ENCODE measurements around the gene PANK1. TPM values are rescaled to one million over a fixed set of nuclear protein-coding genes. Genes with fewer than 3 reads are reported as not detected.

Gene PANK1
- total RNA-seq, 1 experiment from 2014 or later: 33.2 TPM

- Mint-ChIP-seq H3K4me1 (peaks cover 41 to 46% of the 10 kb centered on the region in 2 experiments), H3K27ac (no peak overlapping the region; a peak in 2 of 7 replicates), H3K4me3 (peak overlapping the region; percentile 65 to 79), H3K36me3 (ENCODE audit: insufficient read depth in 1 of 3, low read depth in 3 of 3) (no peaks in the 10 kb centered on the region), H3K9me3 (no peaks in the 10 kb centered on the region), H3K27me3 (ENCODE audit: low read depth) (peaks cover 31% of the 10 kb centered on the region)
- H3K4ac ChIP-seq (ENCODE audit: low read depth, low read length): no peak overlapping the region
- H3T11ph ChIP-seq (ENCODE audit: low read length): no peak overlapping the region
- no peak overlapping the region for H2BK5ac ChIP-seq (ENCODE audit: insufficient read length, low read length)
- H3K27ac ChIP-seq (ENCODE audit: insufficient read length, low read depth, low read length): no peak overlapping the region
- H2BK15ac ChIP-seq (ENCODE audit: low read depth, low read length): no peak overlapping the region
- H2BK12ac ChIP-seq (ENCODE audit: insufficient read length, low read depth, low read length): no peak overlapping the region
- peaks cover 13% of the 10 kb centered on the region for H3K23me2 ChIP-seq (ENCODE audit: insufficient read length, low read depth, low read length, poor library complexity, severe bottlenecking)
- H3K9me3 ChIP-seq (ENCODE audit: control insufficient read depth, low read depth, low read length): no peaks in the 10 kb centered on the region
- no peaks in the 10 kb centered on the region for H4K20me1 ChIP-seq (ENCODE audit: control insufficient read depth, insufficient read depth, insufficient read length)
- DNase-seq: no peak
- H3K79me2 ChIP-seq (ENCODE audit: insufficient read depth, low read length): no peaks in the 10 kb centered on the region
- H3K23ac ChIP-seq (ENCODE audit: insufficient read length, low read depth, low read length): no peak overlapping the region
- no peak for TF ChIP-seq CTCF (conservative IDR thresholded peaks at IDR 0.05)
- H3K4me1 ChIP-seq (ENCODE audit: insufficient read depth, low read length): peaks cover 2% of the 10 kb centered on the region; the same call in 1 of the 2 replicates
- no peak overlapping the region for H4K5ac ChIP-seq (ENCODE audit: insufficient read length, low read depth, low read length)
- H3K4me2 ChIP-seq (ENCODE audit: insufficient read depth, insufficient read length, low read length): peak overlapping the region; percentile 34
- no peak overlapping the region for H3K18ac ChIP-seq (ENCODE audit: insufficient read length, low read depth, low read length)
- no peak overlapping the region for H4K8ac ChIP-seq (replicated peaks; ENCODE audit: insufficient read length, low read depth, low read length)
- no peak overlapping the region for H2BK20ac ChIP-seq (ENCODE audit: low read depth, low read length, poor library complexity, severe bottlenecking)
- H3K27me3 ChIP-seq (ENCODE audit: insufficient read depth, low read length): peaks cover 3% of the 10 kb centered on the region
- no peak overlapping the region for H3K56ac ChIP-seq (ENCODE audit: insufficient read length, low read depth, low read length)
- H3K14ac ChIP-seq (ENCODE audit: insufficient read depth, low read length): no peak overlapping the region; the same call in 1 of the 2 replicates
- H2AFZ ChIP-seq (ENCODE audit: low read length): no peak overlapping the region
- H3K79me1 ChIP-seq (ENCODE audit: insufficient read depth, low read depth, low read length, poor library complexity, severe bottlenecking): no peaks in the 10 kb centered on the region
- WGBS (ENCODE audit: extremely low coverage, insufficient read length, low lambda C conversion rate): no CpG with 5 or more reads among the region's 16 CpGs
- no peak overlapping the region for H2BK120ac ChIP-seq (ENCODE audit: low read depth, low read length, poor library complexity, severe bottlenecking)
- no peak overlapping the region for H2AK5ac ChIP-seq (ENCODE audit: insufficient read length, low read length)
- H3K9ac ChIP-seq (ENCODE audit: extremely low read depth, insufficient read length, low read length): no peak overlapping the region
- no peak overlapping the region for H4K91ac ChIP-seq (ENCODE audit: insufficient read length, low read depth, low read length)
Observed at GRCh38 chr10:89536013-89536354, 109.1 kb downstream of the PANK1 start.

Measured in H9 (cell line).